HG02759 (cell line): ENCODE measurements around the gene SRRM2.
"Not testable (repeated sequence)": the region's sequence is repeated elsewhere in the genome, so short reads cannot be mapped to it uniquely, and the experiment has no call there.

Experiments
- ATAC-seq: cut with Tn5 transposase; IDR thresholded peaks from one replicate; pipeline ENCODE4 v1.9.1; 2021; ENCODE audit warnings: mild to moderate bottlenecking, moderate library complexity; ENCODE audit not compliant: unreplicated experiment

SRRM2 gene

DNA sequence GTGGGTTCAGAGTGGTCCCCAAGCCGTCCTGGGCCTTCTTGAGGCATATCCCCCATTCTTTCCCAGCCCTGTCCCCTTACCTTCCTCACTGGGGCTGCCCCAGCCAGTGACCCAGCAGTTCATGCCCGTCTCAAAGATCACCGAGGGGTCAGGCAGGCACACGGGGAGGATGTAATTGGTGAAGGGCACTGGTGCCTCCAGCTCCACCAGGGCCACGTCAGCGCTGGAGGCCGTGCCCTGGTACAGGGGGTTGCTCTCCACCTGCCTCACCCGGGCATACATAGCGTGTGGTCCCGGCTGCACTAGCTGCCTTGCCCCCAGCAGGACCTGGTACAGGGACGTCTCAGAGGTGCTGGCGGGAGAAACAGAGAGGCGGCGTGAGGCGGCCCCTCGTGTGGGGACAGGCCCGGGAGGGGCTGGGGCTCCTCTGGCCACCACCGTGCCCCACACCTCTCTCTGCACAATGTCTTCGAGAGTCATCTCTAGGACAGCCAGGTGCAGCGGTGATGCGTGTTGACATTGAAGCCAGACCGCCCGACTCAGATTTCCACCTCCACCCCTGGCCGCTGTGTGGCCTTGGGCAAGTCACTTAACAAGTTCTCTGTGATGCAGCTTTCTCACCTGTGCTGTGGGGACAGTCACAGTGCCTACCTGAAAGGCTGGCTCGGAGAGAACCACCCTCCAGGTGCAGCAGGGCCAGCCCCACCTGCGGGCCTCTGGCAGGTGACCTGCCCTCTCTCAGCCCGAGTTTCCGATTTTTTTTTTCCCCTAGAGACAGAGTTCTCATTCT is 38.3 kb upstream of the SRRM2 start:
- no peak for ATAC-seq

- ATAC-seq = no peak
These were observed 37.4 kb upstream of the SRRM2 start for GRCh38 chr16:2715064-2715463.

- ATAC-seq = no peak
These were observed 36.9 kb upstream of the SRRM2 start for GRCh38 chr16:2715519-2715918.

- no peak for ATAC-seq
These were observed 36.2 kb upstream of the SRRM2 start for GRCh38 chr16:2715966-2716885.

DNA sequence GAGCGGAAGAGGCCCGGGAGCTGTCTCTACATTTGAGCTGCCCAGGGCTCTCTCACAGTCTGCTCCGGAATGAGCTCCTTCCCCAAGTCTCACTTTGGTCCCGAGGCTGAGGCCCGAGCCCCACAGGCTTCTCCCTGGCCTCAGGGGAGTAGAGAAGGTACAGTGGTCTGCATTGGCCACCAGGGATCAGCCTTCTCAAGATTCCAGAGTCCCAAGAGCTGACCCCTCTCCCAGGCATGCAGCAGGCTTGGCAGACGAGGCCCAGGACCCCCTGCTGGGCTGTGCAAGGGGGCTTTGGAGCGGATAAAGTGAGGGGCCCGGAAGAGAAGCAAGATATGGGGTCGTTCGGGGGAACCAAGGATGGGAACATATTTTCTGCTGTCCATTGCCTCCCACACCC is 35.5 kb upstream of the SRRM2 start:
- no peak for ATAC-seq

DNA sequence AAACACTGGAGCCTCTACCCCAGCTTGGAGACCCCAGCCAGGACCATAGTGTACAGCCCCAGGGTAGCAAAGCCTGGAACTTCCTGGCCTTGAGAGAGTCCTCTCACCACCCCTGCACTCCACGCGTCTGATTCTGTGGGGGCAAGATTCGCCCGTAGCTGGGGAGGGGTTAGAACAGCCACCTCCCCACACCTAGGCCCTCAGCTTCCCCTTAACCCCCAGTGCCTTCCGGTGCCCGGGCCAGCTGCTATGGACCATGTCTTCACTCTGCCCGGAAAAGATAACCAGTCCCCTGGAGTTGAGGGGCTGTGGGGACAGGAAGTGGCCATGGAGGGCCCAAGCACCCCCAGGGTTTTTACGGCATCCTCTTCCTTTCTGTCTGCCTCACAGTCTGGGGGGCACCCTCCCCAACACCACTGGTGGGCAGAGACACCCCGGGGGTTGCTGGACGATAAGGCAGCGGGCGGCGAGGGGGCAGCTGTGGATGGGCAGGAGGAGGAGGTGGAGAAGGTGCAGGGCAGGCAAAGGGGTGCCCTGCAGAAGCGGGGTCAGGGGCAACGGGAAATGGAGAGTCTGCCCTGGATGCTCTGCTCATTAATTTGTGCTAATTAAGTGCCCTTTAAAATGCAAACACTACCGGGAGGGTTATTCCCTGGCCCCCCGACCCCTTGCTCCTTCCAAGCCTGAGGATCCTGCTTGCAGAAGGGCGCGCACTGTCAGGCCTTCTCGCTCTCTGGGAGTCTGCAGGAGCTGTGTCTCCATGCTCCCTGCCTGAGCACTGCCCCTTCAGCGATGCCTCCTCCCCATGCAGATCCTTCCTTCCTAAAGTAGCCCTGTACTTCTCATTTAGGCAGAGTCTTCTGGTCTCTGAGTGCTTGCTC is 34.8 kb upstream of the SRRM2 start:
- no peak for ATAC-seq

DNA sequence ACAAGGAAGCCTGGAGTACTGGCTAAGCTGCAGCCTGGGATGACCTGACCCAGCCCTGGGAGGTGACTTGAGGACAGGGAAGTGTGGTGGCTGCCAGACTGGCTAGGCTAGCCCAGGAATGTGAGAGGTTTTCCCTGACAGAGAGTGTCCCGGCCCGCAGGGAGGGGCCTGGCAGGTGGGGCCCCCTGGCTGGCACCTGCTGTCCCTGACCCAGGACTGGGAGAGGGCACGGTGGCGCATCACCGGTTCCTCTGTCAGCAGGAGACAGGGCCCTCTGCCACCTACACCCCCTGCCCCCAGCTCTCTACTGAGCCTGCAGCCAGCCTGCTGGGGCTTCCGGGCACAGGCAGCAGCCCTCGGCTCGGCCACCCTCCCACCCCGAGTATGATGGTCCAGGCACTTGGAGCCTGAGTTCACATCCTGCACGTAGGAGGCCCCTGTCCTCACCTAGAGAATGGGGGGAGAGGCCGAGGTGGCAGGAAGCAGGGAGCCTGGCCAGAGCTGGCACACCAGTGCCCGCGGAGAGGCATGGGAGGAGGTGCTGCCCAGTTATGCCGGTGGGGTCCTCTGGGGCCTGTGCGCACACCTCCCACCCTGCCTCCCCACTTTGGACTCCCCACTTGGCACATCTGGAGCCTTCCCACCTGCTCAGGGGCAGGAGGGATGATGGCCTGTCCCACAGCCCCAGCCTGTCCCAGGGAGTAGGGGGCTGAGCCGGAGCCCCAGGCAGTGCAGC is 32.9 kb upstream of the SRRM2 start:
- no peak for ATAC-seq

GRCh38 chr16:2720064-2720457 is 32.4 kb upstream of the SRRM2 start, which contains the start of gene PRSS27:
TSS of gene PRSS27 (minus strand) at chr16:2720224. CDS start at chr16:2720160, 64 bp downstream.
- no peak for ATAC-seq

DNA sequence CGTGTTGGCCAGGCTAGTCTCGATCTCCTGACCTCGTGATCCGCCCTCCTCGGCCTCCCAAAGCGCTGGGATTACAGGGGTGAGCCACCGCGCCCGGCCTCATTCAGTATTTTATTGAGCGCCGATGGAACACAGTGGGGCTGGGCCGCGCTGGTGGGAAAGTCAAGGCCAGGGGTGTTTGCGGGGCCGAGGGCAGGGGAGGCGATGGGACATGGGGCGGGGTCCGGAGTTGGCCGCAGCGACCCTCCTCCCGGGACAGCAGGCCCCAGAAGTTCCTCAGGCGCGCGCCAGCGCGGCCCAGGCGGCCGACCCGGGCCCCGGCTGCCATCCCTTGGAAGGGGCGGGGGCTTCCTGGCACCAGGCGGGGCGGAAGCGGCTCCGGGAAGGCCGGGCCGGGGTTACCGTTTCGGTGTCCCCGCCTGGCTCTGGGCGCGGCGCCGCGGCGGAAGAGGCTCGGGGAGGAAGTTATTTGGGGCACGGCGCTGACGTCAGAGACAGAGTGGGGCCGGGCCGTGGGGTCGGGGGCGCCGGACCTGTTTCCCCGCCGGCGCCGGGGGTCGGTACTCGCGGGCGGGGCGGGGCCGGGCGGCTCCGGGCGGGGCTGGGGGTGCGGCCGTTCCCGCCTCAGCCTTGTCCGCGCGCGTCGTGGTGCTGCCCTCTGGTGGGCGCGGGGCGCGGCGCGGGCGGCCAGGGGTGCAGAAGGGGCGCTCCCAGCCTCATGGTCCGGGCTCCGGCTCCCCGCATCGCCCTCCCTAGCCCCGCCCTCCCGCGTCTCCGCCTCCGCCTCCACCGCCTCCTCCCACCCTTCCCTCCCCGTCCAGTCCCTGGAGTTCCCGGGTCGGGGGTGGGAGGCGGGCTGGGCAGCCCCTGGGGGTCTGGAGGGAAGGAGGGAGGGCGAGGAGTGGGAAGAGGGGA is 31.5 kb upstream of the SRRM2 start:
- peak; percentile 90 for ATAC-seq

GRCh38 chr16:2721634-2722173 is 30.7 kb upstream of the SRRM2 start:
- not testable (repeated sequence) for ATAC-seq

DNA sequence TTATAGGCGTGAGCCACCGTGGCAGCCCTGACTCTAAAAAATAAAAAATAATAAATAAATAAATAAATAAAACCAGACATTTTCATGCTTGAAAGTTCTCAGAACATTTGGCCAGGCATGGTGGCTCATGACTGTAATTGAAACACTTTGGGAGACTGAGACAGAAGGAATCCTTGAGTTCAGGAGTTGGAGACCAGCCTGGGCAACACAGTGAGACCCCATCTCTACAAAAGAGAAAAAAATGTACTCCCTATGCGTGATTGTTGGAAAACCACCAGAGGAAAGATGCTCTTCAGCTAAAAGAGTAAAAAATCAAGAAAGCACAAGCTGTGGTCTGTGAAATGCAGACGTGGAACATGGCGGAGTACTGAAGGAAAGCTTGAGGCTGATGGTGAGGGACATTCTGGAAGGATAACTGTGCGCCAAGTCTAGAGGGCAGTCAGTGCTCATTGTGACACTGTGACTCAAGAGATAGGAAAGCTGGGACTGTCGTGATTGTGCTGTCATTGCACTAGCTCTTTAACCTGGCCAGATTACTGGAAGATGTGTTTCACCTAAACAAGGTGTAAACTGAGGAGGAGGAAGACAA is 28.3 kb upstream of the SRRM2 start:
- no peak for ATAC-seq

- ATAC-seq = no peak
These were observed 27.6 kb upstream of the SRRM2 start for GRCh38 chr16:2724816-2725348.

DNA sequence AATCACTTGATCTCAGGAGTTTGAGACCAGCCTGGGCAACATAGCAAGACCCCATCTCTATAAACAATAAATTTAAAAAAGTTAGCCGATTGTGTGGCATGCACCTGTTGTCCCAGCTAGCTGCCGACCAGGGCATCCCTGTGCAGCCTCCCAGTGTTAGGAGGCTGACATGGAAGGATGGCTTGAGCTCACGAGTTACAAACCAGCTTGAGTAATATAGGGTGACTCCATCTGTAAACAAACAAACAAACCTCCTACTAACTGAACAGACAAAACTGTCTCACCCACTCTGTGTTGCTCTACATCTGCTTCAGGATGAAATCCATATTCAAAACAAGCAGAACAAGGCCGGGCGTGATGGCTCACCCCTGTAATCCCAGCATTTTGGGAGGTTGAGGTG is 25.5 kb upstream of the SRRM2 start:
- no peak for ATAC-seq

DNA sequence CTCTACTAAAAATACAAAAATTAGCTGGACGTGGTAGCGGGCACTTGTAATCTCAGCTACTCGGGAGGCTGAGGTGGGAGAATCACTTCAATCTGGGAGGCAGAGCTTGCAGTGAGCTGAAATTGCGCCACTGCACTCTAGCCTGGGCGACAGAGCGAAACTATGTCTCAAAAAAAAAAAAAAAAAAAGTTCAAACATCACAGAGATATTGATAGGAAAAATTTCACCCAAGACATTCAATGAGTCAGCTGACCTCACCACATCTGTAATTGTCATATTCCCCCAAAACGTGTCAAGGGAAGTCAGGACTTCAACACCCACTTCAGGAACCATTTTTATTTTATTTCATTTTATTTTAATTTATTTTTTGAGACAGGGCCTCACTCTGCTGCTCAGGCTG is 24.4 kb upstream of the SRRM2 start:
- ATAC-seq = no peak

DNA sequence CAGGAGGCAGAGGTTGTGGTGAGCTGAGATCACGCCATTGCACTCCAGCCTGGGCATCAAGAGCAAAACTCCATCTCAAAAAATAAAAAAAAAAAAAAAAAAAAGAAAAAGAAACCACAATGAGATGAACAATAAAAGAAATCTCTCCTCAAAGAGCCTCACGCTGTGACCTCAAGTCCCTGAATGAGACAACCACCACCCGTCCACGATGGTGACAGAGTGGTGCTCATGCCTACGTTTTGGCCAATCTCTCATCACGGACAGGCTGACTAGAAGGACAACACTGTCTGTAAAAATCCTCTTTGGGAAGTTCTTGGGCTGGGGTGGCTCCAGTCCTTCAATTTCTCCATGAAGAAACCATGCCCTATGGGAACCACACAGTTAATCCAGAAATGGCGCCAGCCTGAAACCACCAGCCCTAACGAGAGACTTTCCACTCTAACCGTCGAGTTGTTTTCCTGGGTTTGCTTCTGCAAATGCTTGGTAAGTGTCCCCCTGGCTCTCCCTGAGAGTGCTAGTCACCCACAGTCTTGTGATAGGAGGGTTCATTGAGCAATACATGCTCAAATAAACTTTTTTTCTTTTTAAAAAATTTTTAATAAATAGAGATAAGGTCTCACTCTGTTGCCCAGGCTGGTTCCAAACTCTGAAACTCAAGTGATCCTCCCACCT is 17.5 kb upstream of the SRRM2 start:
- ATAC-seq = no peak

DNA sequence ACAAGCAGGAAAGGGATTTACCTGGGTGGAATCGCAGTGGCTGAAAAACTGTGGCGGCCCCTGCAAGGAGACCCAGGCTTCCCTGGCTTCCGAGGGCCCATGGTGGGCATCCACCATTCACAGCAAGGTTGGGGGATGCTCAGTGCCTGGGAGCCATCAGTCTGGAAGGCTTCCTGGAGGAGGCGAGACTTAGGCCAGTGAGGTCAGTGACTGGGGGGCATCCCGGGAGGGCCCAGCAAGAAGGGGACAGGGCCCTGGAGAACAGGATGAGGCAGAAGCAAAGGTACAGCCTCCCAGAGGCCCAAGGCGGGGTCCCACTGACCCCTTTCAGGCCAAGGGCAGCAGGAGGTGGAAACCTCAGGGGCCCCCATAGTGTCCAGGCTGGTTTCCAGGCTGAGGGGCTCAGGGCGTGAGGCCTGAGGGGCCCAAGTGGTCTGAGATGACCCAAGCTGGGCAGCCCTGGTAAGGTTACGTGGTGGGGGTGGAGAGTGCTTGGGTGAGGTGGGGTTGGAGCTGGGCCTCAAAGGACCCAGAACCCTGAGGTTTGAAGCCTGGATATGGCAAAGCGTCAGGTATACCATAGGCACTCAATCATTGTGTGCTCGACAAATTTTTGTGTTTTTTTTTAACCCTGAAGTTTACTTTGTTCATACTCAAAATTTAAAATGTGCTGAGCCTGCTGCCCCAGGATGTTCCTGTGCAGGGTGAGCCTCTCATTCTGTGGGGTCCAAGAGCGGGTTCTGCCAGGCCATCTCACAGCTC is 15.8 kb upstream of the SRRM2 start:
- ATAC-seq = no peak

DNA sequence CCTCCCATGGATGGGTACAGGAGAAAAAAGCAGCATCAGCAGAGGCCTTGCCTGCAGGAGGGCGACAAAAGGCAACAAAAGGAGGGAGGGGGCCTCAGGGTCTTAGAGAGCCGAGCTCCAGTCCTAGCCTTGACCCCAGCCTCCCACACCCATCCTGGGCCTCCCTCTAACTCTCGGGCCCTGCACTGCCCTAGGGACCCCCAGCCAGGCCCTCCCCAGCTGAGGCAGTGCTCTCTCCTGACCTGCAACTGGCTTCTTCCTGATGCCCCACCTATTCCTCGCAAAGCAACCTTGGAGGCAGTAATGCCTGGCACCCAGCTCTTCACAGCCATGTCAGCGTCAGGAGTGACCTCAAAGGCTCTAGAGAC is 15.2 kb upstream of the SRRM2 start:
- ATAC-seq = no peak
